Measurements from ENCODE around the gene PLXNA2. TPM values are rescaled to one million over a fixed set of nuclear protein-coding genes. Genes with fewer than 3 reads are reported as not detected.

The PLXNA2 gene
- total RNA-seq, 2 experiments from 2014 or later, result 0.13 to 0.23 TPM

DNA sequence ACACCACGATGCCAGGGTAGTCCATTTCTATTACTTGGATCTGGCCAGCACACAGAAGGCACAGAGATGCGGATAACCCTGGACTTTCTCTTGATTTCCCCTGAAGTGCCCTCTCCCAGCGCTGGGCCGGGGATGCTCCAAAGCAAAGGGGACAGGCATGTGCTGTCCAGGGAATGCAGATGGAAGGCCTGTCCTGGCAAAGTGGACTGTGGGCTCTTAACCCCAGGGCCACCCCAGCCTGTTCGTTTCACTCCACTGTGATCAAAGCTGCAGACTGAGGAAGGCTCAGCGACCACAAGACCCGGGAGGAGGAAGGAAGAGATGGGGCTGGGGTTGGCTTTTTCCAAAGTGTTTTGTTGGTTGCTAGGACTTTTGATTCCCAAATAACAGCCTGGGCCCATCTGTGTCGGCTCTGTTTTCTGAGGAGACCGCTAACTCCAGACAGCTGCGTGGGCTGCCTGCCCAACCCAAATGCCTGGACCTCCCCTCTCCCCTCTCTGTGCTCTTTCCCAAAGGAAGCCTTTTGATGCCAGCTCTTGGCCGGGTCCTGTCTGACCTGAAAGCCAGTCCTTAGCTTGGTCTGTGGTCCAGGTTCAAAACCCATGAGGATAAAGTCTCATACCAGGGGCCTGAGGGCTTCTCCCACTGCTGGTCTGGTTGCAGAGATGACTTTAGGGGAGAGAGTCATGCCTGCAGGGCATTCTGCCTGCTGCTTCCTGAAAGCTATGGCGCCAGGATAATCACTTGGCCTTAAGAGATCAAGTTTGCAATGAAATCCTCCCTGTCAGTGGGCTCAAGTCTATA, 213.7 kb downstream of the PLXNA2 start:
- Mint-ChIP-seq H3K27me3 (no peaks in the 10 kb centered on the region), H3K27ac (no peak overlapping the region), H3K4me1 (ENCODE audit: low read depth) (no peaks in the 10 kb centered on the region), H3K36me3 (ENCODE audit: low read depth) (no peaks in the 10 kb centered on the region), H3K4me3 (no peak overlapping the region), H3K9me3 (no peaks in the 10 kb centered on the region)
- intact Hi-C loops (cut with micrococcal nuclease), result no loop called here
- CTCF ChIA-PET, result interaction anchor here (1.0 to 2.4 kb wide), 3 partner anchors 8 to 145 kb away, joined by 3 to 11 read pairs (median 7); no protein-coding TSS in a partner anchor
- DNase-seq (no peak), ATAC-seq (no peak)
- TF ChIP-seq, protein P1, sequence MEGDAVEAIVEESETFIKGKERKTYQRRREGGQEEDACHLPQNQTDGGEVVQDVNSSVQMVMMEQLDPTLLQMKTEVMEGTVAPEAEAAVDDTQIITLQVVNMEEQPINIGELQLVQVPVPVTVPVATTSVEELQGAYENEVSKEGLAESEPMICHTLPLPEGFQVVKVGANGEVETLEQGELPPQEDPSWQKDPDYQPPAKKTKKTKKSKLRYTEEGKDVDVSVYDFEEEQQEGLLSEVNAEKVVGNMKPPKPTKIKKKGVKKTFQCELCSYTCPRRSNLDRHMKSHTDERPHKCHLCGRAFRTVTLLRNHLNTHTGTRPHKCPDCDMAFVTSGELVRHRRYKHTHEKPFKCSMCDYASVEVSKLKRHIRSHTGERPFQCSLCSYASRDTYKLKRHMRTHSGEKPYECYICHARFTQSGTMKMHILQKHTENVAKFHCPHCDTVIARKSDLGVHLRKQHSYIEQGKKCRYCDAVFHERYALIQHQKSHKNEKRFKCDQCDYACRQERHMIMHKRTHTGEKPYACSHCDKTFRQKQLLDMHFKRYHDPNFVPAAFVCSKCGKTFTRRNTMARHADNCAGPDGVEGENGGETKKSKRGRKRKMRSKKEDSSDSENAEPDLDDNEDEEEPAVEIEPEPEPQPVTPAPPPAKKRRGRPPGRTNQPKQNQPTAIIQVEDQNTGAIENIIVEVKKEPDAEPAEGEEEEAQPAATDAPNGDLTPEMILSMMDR (IDR thresholded peaks at IDR 0.05), result no peak
- POLR2A ChIA-PET, result interaction anchor here (0.9 kb wide), 1 partner anchor 230 kb away, joined by 4 read pairs; no protein-coding TSS in a partner anchor

DNA sequence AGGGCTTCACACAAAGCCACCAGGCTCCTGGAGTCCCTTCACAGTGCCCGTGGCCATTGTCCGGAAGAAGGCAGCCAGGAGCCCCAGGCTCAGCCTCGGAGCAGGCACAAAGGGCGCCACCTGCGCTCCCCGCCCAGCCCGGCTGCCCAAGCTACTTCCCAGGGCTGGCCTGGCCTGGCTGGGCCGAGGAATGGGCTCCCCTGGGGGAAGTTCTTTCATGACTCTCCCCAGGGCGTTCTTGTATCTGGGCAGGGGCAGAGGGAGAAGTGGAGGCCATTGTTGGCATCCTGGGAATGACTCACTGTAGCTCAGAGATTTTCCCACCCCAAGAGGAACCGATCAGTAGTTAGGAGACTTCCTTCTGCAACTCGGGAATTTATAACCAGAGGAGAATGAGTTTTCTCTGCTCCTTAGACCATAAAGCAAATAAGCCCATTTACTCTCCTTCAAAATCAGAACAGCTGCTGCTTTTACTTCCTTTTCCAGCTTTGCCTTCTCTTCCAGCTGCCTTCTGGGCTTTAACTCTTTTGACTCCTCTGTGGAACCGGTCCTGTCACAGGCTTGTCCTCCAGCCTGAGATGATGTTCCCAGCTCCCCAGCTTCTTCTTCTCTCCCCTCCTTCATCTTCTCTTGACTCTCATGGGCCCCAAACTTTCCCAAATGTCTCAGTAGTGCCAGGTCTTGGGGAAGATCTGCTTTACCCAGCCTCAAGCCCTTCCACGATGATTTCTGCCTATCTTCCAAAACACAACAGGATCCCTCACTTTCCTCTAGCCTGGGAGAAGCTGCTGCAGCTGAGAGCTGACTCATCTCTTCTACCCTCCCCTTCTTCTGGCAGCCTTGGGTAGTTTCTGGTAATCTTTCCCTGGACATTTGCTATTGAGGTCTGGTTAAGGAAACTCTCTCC, 214.6 kb downstream of the PLXNA2 start:
- Mint-ChIP-seq H3K27me3 (no peaks in the 10 kb centered on the region), H3K36me3 (ENCODE audit: low read depth) (no peaks in the 10 kb centered on the region), H3K4me3 (no peak overlapping the region), H3K27ac (no peak overlapping the region), H3K9me3 (no peaks in the 10 kb centered on the region), H3K4me1 (ENCODE audit: low read depth) (no peaks in the 10 kb centered on the region)
- no peak for DNase-seq
- ChIA-PET POLR2A (interaction anchor here (0.9 kb wide), 1 partner anchor 229 kb away, joined by 4 read pairs; no protein-coding TSS in a partner anchor), CTCF (interaction anchor here (0.7 to 2.4 kb wide), 3 partner anchors 8 to 215 kb away, joined by 4 to 11 read pairs (median 7); no protein-coding TSS in a partner anchor)
- no peak for ATAC-seq
- TF ChIP-seq, protein P1 (IDR thresholded peaks at IDR 0.05), result no peak
- intact Hi-C loops (cut with micrococcal nuclease), result no loop called here

DNA sequence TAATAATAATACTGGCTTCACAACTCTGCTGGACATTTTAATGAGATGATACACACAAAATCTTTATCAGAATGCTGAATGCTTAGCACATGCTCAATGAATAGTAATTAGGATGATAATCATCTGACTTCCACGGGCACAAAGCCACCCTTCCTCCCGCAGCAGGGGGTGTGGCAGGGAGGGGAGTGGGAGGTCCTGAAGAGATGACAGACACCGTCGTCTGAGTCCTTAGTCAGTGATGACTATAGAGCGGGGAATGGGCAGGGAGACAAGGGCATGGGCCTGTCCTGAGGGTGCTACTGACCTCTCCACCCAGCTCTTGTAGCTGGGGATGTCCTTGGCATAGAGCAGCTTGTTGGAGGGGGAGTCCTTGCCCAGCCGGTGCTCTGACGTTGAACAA, 215.7 kb downstream of the PLXNA2 start:
- H3K27ac Mint-ChIP-seq, result no peak overlapping the region
- ATAC-seq (no peak), DNase-seq (no peak)
- TF ChIP-seq, protein P1 (IDR thresholded peaks at IDR 0.05), result no peak
- H3K27me3 Mint-ChIP-seq, result no peaks in the 10 kb centered on the region
- ChIA-PET CTCF (no interaction called here), POLR2A (no interaction called here)
- H3K9me3 Mint-ChIP-seq, result no peaks in the 10 kb centered on the region
- intact Hi-C loops (cut with micrococcal nuclease), result no loop called here
- H3K4me1 Mint-ChIP-seq (ENCODE audit: low read depth), result no peaks in the 10 kb centered on the region
- H3K36me3 Mint-ChIP-seq (ENCODE audit: low read depth), result no peaks in the 10 kb centered on the region
- H3K4me3 Mint-ChIP-seq, result no peak overlapping the region

DNA sequence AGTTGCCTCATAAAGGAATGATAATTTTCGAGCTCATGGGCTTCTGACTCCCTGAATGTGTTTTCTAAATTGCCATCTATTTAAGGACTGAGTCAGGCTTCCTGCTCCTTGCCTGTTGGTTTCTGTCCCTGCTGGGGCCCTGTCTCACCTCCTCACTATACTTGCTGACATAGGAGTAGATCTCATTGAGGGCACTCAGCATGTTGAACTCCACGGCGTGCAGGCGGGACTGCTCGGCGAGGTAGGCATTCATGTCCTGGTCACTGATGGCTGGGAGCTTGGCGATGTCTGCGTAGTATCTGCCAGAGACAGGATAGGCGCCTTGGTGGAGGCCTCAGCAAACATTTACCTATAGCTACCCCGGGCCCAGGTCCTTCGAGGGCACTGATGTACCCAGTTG, 216.3 kb downstream of the PLXNA2 start:
- Mint-ChIP-seq H3K27ac (no peak overlapping the region), H3K9me3 (no peaks in the 10 kb centered on the region), H3K4me3 (no peak overlapping the region), H3K36me3 (ENCODE audit: low read depth) (no peaks in the 10 kb centered on the region), H3K4me1 (ENCODE audit: low read depth) (no peaks in the 10 kb centered on the region), H3K27me3 (no peaks in the 10 kb centered on the region)
- CTCF ChIA-PET, result interaction anchor here (0.9 to 2.0 kb wide), 2 partner anchors 67 to 105 kb away, joined by 3 to 9 read pairs; no protein-coding TSS in a partner anchor
- POLR2A ChIA-PET, result no interaction called here
- TF ChIP-seq, protein P1 (IDR thresholded peaks at IDR 0.05), result no peak
- intact Hi-C loops (cut with micrococcal nuclease), result no loop called here
- no peak for DNase-seq
- ATAC-seq, result no peak
